Fibroblast of peridontal ligament (primary cell): Measurements from ENCODE around the gene STPG2.

Source experiments
- DNase-seq: peaks from one replicate; pipeline ENCODE4 v3.0.0-alpha.2; 2010; ENCODE audit errors: extremely low read depth

The STPG2 gene

DNA sequence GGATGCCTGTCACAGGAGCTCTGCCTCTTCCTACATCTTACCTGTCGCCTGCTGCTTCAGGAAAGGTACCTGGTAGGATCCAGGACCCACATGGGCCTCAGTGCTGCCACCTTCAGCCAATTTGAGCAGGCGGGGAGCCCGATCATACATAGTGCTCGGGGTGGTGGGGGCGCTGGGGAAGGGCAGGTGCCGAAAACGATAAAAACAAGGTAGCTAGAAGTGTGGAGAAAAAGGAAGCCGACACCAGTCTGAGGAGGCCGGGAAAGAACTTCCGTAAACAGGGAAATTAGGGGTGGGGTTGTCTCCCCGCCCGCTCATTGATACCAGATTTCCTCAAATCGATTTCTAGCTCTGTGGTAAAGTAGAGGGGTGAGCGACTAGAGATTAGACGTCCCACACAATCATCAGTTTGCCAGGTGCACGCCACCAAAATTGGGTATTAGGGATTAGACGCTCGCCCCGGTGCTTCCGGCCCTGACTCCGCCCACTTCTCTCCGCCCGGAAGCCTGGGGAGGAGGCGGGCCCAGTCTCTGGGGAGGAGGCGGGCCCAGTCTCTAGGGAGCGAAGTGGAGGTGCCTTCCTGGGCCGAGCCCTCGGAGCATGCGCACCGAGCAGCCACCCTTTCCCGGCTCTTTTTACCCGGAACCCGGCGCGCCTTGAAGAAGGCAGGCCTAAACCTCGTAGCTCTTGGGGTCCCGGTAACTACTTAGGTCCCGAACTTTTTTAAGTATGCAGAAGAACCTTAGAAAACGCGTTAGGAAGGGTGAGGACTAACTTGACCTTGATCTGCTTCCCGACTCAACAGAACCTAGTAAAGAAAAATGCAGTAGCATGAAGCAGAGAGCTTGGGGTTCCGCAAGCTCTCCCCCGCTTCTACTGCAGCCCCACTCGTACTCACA lies at the start of gene STPG2:
TSS of gene STPG2 (minus strand) at position 476 of the 899 bp plus-strand sequence.
- DNase-seq, result peak; percentile 78

DNA sequence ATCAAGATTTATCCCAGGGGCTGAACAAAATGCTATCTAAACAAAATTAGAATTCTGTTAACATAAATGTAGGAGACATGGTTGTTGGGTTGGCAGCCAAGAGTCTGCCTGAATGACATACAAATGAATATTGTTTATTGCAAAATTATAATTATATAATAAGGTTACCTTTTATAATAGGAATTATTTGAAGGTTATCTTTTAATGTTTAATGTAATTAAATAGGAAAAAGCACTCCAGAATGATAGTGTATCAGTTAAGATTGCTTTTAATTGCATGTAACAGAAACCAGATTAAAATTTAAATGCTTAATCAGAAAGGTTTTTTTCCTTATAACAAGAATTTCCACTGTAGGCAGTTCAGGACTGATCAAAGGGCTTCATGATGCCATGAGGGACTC lies 42.0 kb upstream of the STPG2 start:
- no peak for DNase-seq

DNA sequence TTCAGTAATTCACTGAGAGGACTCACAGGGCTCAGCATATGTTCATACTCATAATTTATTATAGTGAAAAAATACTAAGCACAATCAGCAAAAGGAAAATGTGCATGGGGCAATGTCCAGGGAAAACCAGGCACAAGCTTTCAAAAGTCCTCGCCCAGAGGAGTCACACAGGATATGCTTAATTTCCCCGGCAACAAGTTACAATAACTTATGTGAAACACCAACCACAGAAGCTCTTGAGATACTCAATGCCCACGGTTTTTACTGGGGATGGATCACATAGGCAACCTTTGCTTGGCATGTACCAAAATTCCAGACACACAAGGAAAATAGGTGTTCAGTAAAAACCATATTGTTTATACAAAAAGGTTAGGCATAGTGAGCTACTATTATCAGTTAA lies 38.5 kb upstream of the STPG2 start:
- peak; percentile 6 for DNase-seq

DNA sequence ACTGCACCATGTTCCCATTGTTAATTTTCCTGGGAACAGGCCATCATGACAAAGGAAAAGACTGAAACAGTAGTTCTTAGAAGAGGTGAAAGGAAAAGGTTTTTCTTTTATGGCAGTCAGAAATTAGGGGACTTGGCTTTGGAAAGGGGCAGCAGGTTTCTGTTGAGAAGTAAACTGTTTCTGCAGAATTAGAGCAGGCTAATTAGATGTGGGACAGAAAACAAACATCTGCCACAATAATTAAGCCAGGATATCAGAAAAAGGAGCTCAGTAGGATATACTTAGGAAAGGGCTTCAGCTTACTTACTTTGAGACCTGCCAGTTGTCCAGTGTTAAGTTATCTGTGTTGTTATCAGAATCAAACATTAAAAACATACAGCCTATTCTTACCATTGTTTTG lies 36.7 kb upstream of the STPG2 start:
- DNase-seq, result no peak

DNA sequence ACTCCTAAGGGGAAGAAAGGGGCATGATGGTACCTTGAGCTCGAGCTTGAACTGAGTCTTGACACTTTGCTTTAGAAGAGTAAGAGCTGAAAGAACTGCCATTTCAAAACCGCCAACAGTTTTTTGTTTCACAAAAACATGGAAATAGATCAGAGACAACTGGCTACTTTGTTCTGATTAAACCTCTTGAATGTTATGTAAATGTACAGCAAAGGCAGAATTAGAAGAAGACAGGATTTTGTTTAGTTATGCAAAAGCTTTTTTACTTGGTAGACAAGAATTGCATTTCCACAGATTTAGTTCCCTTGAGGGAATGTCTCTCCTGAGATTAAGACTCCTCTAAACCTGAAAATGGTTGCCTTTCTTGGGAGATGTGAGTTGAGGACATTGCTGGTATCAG lies 33.3 kb upstream of the STPG2 start:
- DNase-seq, result no peak

DNA sequence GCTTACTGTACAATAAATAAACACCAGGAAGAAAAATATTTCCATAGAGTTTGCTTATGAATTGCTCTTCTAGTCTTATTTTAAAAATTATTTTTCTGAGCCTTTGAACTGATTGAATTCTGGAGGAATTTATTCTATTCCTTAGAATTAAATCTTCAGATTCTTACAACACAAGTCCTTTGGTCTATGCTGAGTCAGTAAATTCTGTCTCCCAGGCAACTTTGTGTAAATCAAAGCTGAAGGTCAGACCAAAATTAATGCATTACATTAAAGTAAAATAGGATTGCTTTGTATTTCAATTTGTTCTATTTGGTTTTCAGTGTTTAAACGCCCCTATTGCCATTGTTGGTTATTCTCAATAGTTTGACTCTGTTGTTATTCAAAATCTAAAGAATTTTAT lies 26.8 kb upstream of the STPG2 start:
- no peak for DNase-seq

DNA sequence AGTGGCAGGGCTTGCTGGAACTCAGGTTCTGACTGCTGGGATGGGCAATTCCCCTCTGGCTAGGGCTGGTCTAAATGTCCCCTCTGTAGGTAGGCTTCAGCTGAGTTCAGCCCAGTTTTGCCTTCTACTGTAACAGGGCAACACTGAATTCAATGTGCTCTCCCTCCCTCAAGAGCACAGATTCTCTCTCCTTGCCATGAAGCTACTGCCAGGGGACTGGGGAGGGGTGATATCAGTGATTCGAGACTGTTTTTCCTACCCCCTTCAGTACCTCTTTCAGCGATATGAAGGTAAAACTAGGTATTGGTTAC lies 23.4 kb upstream of the STPG2 start:
- DNase-seq, result no peak

DNA sequence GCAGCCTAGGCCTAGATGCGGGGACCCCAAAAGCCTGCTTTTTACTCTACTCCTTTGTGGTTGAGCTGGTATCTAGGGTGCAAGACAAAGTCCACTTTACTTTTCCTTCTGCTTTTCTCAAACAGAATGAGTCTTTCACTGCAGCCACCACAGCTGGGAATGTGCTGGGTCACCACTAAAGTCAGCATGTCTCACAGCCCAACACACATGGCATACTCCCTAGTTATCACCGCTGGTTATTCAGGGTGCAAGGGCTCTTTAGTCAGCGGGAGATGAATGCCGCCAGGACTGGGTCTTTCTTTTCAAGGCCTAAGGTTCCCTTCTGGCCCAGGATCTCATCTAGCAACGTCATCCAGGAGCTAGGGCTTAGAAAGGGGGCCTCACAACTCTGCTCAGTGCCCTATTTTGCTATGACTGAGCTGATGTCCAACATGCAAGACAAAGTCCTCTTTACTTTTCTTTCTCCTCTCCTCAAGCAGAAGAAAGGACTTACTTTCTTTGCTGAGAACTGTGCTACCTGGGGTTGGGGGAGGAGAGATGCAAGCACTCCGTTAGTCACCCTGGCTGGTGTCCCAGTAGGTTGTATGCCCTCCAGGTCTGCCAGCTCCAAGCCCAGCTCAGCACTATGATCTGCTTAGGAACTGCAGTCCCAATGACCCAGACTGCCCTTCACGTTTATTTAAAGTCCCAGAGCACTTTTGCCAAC lies 22.9 kb upstream of the STPG2 start:
- no peak for DNase-seq

DNA sequence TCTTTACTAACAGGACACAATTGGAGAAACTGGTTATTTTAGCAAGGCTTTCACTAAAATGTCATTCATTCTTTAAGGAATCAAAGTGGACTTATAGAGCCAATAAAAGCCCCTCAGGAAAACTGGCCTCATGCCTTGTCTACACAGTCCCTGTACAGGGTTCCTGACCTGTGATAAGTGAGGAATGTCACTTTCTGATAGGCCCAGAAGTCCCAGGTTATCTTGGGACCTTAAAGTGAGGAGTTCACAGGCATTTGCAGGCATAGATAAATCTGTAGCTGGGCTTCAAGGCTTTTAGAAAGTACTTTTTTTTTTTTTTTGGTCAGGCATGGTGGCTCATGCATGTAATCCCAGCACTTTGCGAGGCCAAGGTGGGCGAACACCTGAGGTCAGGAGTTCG lies 19.4 kb upstream of the STPG2 start:
- DNase-seq, result no peak

DNA sequence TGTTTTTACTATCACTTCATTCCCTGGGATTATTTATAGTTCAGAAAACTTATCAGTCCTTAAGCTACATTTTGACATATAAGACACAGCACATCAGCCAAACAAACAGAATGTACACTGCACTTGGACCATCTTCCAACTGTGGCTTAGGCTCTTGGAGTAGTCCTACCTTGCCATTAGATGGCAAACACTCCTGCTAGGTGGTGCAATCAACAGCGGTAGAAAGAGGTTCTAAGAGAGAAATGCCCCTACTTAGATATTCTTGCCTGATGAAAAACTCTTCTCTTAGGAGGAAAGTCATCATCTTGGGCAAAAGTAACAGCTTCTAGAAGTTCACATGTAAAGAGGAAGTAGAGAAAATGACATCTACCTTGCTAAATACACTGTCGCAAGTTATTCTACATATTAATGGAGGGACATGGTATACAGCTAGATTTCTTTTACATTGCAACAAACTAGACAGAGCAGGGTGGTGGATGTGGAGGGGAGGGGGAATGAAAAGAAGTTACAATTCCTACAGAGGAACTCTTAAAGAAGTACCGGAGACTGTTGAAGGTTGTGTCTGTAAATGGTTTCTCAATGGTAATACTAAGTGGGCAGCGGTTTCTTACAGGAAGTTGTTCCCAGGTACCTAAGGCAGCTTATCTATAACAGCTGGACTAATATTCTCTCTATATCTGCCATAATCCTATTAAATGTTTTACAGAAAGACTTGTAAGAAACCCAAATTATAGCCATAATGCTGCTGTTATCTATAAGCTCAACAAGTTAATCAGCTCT lies 8.1 kb upstream of the STPG2 start:
- DNase-seq, result no peak

DNA sequence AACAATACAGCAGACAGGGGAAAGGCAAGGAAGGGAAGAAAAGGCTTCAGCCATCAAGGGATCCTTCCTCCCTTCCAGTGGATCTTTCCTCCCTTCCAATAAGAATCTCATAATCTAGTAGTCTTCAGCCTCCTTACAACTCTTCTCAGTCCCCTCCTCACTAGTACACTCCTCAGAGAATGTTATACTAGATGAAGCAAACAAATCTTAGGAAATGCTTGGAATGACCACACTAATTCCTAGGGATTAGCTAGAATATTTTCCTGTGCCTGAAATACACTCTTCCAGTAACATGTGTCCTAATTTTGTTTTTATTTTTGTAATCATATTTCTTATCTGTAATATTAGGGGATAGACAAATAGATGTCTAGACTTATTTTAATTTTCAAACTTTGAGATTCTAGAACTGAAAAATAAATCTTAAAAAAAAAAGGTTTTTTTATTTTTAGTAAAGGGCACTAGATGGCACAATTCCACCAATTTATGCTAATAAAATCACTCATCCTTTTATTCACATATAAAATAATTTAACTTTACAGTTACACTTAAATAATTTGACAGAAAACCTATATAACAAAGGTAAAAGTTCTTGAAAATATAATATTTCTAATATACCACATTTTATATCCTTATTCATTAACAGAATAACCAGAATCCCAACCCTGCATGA lies 7.0 kb upstream of the STPG2 start:
- peak; percentile 53 for DNase-seq

DNA sequence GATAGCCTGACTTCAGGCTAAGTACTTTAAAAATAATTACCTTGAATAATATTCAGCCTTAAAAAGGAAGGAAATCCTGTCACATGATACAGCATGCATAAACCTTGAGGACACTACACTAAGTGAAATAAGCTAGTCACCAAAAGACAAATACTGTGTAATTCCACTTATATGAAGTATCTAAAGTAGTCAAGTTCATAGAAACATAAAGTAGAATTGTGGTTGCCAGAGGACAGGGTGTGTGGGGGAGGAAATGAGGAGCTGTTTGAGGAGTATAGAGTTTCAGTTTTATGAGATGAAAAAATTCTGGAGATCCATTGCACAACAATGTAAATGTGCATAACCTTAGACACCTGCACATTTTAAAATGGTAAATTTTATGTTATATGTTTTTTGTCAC lies 5.6 kb upstream of the STPG2 start:
- no peak for DNase-seq

DNA sequence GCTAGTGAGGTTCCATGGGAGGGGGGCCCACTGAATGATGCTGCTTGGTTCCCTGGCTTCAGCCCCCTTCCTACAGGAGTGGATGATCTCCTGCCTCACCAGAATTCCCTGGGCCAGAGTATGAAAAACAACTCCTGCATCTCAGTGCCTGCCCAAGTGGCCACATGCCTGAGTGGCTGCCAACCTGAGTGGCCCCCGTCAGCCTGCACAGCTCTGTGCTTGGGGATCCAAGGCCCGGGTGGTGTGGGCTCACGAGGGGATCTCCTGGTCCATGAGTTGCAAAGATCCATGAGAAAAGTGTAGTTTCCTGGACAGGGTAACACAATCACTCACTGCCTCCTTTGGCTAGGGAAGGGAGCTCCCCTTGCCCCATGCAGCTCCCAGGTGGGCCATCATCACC lies 17.1 kb downstream of the STPG2 start:
- no peak for DNase-seq

DNA sequence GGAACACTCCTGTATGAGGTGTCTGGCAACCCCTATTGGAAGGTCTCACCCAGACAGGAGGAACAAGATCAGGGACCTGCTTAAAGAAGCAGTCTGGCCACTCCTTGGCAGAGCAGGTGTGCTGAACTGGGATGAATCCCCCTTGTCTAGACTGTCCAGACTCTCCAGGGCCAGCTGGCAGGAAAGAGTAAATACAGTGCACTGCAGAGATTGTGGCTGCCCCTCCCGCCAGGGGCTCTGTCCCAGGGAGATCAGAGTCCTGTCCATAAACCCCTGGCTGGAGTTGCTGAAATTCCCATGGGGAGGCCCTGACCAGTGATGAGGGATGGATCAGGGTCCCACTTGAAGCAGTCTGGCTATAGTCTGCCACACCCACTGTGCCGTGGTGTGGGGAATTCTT lies 17.7 kb downstream of the STPG2 start:
- DNase-seq, result no peak

DNA sequence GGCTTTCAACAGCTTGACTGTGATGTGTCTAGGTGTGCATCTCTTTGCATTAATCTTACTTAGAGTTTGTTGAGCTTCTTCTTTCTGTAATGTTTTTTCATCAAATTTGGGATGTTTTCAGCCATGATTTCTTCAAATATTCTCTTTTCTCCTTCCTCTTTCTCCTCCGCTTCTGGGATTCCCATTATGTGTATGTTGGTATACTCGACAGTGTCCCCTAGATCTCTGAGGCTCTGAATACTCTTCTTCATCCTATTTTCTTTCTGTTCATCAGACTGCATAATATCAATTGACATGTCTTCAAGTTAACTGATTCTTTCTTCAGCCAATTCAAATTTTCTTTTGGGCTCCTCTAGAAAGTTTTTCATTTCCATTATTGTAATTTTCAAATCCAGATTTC lies 25.9 kb downstream of the STPG2 start:
- DNase-seq, result no peak

DNA sequence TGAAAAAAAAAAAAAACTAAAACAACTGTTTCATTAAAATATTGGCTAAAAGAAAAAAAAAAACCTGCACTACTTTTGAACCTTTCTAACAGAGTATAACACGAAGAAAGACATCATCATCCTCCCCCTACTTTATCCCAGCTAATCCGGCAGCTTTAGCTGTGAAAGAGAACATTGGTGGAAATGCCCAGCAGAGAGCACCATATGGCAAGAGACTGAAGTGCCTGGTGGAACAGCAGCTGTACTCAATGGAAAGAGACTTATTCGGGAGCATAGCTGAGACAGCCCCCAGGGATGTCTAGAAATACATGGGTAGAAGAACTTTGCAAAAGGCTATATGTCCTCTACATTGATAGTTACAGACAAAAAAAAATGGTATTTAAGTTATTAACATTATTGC lies 30.3 kb downstream of the STPG2 start:
- DNase-seq, result peak; percentile 37

DNA sequence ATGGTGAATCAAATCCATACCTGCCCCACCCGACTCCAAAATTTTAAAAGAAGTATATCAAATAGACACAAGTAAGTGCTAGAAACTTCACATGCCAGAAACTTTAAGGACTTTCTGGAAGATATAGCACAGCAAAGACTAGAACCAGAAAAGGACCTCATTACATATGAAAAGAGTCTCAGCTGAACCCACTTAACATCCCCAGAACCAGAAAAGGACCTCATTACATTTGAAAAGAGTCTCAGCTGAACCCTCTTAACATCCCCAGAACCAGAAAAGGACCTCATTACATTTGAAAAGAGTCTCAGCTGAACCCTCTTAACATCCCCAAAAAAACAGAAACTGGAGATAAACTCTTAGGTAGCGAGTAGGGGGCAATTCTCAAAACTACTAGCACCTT lies 32.3 kb downstream of the STPG2 start:
- DNase-seq, result no peak

DNA sequence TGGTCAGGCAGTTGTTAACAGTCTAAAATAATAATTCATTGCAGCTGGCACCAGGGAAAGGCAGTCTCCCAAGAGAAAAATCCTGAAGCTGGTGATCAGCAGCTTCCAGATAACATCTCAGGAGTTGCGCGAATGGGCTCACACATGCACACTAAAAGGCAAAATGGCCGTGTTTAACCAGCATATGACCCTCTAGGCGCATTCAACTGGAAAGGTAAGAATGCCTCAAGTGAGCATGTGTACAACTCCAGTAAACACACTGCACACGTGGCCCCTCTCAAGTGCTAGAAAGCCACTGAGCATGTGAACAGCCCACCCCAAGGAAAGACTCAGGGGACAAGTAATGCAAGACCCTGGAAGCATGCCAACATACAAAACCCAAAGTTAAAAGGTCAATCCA lies 33.1 kb downstream of the STPG2 start:
- no peak for DNase-seq

DNA sequence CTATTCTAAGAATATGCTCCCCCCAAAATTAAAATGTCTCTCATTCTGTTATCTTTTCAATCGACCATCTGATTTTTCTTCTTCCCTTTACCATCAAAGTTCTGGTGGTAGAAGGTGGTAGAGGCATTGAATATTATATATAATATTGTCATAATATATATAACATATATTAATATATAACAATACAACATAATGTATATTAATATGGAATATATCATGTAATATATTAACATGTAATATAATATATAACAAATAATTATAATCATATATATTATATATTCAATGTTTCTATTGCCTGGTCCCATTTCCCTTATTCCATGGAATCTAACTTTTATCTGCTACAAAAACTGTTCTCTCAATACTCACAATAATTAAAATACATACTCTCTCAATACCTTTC lies 40.6 kb downstream of the STPG2 start:
- DNase-seq, result no peak

DNA sequence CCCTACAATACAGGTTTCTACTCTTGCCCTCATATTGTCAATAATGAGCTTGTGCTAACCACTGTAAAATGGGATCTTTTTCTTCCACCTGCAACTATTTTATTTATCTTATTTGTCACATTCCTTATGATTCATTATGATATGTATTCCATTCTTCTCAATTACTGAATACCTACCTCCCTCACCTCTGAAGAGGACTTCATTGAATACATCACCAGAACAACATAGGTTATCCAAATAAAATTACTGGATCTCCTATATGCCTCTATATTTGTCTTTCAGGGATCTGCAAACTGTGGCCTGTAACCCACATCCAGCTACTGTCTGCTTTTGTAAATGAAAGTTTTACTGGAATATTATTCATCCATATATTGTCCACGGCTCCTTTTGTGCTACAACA lies 41.3 kb downstream of the STPG2 start:
- no peak for DNase-seq

DNA sequence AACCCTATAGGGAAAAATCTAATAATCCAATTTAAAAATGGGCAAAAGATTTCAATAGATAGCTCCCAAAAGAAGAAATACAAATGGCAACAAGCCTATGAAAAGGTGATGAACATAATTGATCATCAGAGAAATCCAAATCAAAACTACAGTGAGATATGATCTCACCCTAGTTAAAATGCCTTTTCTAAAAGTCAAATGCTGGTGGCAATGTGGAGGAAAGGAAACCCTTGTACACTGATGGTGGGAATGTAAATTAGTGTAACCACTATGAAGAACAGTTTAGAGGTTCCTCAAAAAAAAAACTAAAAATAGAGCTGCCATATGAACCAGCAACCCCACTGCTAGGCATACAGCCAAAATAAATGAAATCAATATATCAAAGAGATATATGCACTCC lies 44.5 kb downstream of the STPG2 start:
- DNase-seq, result no peak

DNA sequence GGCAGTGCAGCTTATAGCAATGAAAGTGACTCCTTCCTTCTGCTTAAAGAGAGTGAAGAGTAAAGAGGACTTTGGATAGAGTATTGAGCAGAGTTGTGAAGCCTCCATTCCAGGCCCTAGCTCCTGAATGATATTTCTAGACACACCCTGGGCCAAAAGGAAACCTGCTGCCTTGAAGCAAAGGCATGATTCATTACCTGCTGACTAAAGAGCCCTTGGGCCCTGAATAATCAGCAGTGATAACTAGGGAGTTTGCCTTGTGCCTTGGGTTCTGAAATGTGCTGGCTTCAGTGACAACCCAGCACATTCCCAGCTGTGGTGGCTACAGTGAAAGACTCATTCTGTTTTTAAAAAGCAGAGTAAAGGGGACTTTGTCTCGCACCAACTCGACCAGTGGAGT lies 49.2 kb downstream of the STPG2 start:
- no peak for DNase-seq
